Measurements from ENCODE around the gene GPAT2. TPM values are rescaled to one million over a fixed set of nuclear protein-coding genes. Genes with fewer than 3 reads are reported as not detected.
"Not testable (repeated sequence)": the region's sequence is repeated elsewhere in the genome, so short reads cannot be mapped to it uniquely, and the experiment has no call there.

Gene GPAT2
- polyA plus RNA-seq, 5 donors = 1.2 to 6.0 (median 4.2) TPM

- not testable (repeated sequence) for DNase-seq
Measured at GRCh38 chr2:96064760-96065159, 30.0 kb upstream of the GPAT2 start.

- not testable (repeated sequence) for DNase-seq
Measured at GRCh38 chr2:96064047-96064675, 29.4 kb upstream of the GPAT2 start.

- not testable (repeated sequence) for DNase-seq
Measured at GRCh38 chr2:96063116-96063899, 28.6 kb upstream of the GPAT2 start.

GRCh38 chr2:96062483-96062882 lies 27.8 kb upstream of the GPAT2 start:
- not testable (repeated sequence) for DNase-seq

GRCh38 chr2:96061901-96062300 lies 27.2 kb upstream of the GPAT2 start:
- not testable (repeated sequence) for DNase-seq

- not testable (repeated sequence) for DNase-seq
Measured at GRCh38 chr2:96061197-96061817, 26.6 kb upstream of the GPAT2 start.

- not testable (repeated sequence) for DNase-seq
Measured at GRCh38 chr2:96060325-96060724, 25.6 kb upstream of the GPAT2 start.

GRCh38 chr2:96059443-96059842 lies 24.7 kb upstream of the GPAT2 start:
- not testable (repeated sequence) for DNase-seq

- DNase-seq = not testable (repeated sequence)
Measured at GRCh38 chr2:96055830-96056229, 21.1 kb upstream of the GPAT2 start.

- DNase-seq = not testable (repeated sequence)
Measured at GRCh38 chr2:96054537-96054936, 19.8 kb upstream of the GPAT2 start.

GRCh38 chr2:96053385-96053784 lies 18.7 kb upstream of the GPAT2 start:
- not testable (repeated sequence) for DNase-seq

GRCh38 chr2:96052632-96053031 lies 17.9 kb upstream of the GPAT2 start:
- not testable (repeated sequence) for DNase-seq

- DNase-seq = not testable (repeated sequence)
Measured at GRCh38 chr2:96049917-96050262, 15.2 kb upstream of the GPAT2 start.

GRCh38 chr2:96049049-96049916 lies 14.6 kb upstream of the GPAT2 start:
- DNase-seq = not testable (repeated sequence)

- DNase-seq = not testable (repeated sequence)
Measured at GRCh38 chr2:96035554-96035953, 838 bp upstream of the GPAT2 start.

GRCh38 chr2:96033997-96034396 lies 719 bp downstream of the GPAT2 start:
- not testable (repeated sequence) for DNase-seq

GRCh38 chr2:96027725-96028325 lies 6.9 kb downstream of the GPAT2 start:
- DNase-seq = not testable (repeated sequence)

GRCh38 chr2:96025755-96026154 lies 9.0 kb downstream of the GPAT2 start:
- DNase-seq = not testable (repeated sequence)

- no peak for DNase-seq
Measured at GRCh38 chr2:96025194-96025492, 9.6 kb downstream of the GPAT2 start.

GRCh38 chr2:96024336-96025193 lies 10.2 kb downstream of the GPAT2 start:
- no peak for DNase-seq
